Spleen (tissue), 11 donors: ENCODE results near the gene KLF7. TPM values are rescaled to one million over a fixed set of nuclear protein-coding genes. Genes with fewer than 3 reads are reported as not detected.
A peak's percentile ranks its signal among the peaks of the same experiment; 100 is the strongest.

Source experiments
- DNase-seq: peaks from one replicate; pipeline ENCODE4 v3.0.0-alpha.2; 2020
- H3K27ac ChIP-seq, 8 donors: fragments of 200-600 bp; sonication (generic) in 7 of 8; 1 replicate in 4 of 8; 2 replicates in 4 of 8; pipeline versions ENCODE4 v1.5.0 to v1.8.0; 2016 to 2021; ENCODE audit warnings: inconsistent platforms in 4 of 8, mild to moderate bottlenecking in 4 of 8, moderate library complexity in 1 of 8
- H3K27me3 ChIP-seq, 7 donors: fragments of 200-600 bp; sonication (generic) in 6 of 7; replicated peaks in 1 of 7; 1 replicate in 4 of 7; 2 replicates in 3 of 7; pipeline versions ENCODE4 v1.5.0 to v1.8.0; 2016 to 2021; ENCODE audit warnings: inconsistent platforms in 3 of 7, mild to moderate bottlenecking in 1 of 7
- H3K36me3 ChIP-seq, 6 donors: fragments of 200-600 bp; sonication (generic) in 5 of 6; 1 replicate in 4 of 6; 2 replicates in 2 of 6; pipeline versions ENCODE4 v1.5.0 to v1.8.0; 2016 to 2021; ENCODE audit warnings: inconsistent platforms in 2 of 6
- H3K4me1 ChIP-seq, 6 donors: fragments of 200-600 bp; sonication (generic) in 5 of 6; 1 replicate in 3 of 6; 2 replicates in 3 of 6; pipeline versions ENCODE4 v1.5.0 to v1.8.0; 2016 to 2021; ENCODE audit warnings: inconsistent platforms in 3 of 6
- H3K4me3 ChIP-seq, 8 donors: fragments of 200-600 bp; sonication (generic) in 7 of 8; 1 replicate in 4 of 8; 2 replicates in 4 of 8; pipeline versions ENCODE4 v1.5.0 to v1.8.0; 2016 to 2021; ENCODE audit warnings: inconsistent platforms in 4 of 8, mild to moderate bottlenecking in 4 of 8, moderate library complexity in 2 of 8
- H3K9me3 ChIP-seq, 8 donors: fragments of 200-600 bp; sonication (generic) in 7 of 8; 1 replicate in 4 of 8; 2 replicates in 4 of 8; pipeline versions ENCODE4 v1.5.0 to v1.8.0; 2016 to 2021; ENCODE audit warnings: inconsistent platforms in 4 of 8
- POLR2A ChIP-seq, 3 donors: fragments of 450-650 bp; IDR thresholded peaks; one replicate each; pipeline ENCODE4 v1.5.1; 2017; ENCODE audit warnings: antibody characterized with exemption in 3 of 3, mild to moderate bottlenecking in 1 of 3
- POLR2AphosphoS5 ChIP-seq, 3 donors: sonication (generic); formaldehyde crosslinking; IDR thresholded peaks; one replicate each; pipeline ENCODE4 v1.5.1; 2017; ENCODE audit warnings: antibody characterized with exemption in 3 of 3
- WGBS, 5 donors: extraction: QIAGEN DNeasy Blood & Tissue Kit in 3 of 5; methylation state at CpG; one replicate each; pipeline versions ENCODE4 v1.1.5 to v1.1.7; 2013 to 2018; 5-methylcytosine and 5-hydroxymethylcytosine counted together
- intact Hi-C: fragments of 100-400 bp; cut with DNase I; formaldehyde crosslinking; loops from one replicate; pipeline ENCODE4 v1.15.0; 2023; ENCODE audit warnings: low total_unique reads
- polyA plus RNA-seq, 3 donors: library from polyadenylated mRNA; stranded (reverse); fragments of 200-250 nt; gene quantifications; one replicate each; pipeline ENCODE4 v1.2.1, GENCODE V29; 2013
- total RNA-seq, 7 donors: library from RNA; depleted of rRNA in 3 of 7; stranded (reverse); fragments of >200 nt in 3 of 7; fragmentation: NEBNext Ultra II Directional in 4 of 7; extraction: Animal tissue kit (Norgen Biotek cat#: 25700) in 4 of 7; gene quantifications; one replicate each; pipeline versions ENCODE4 v1.1.0 to v1.2.1, GENCODE V29; 2016 to 2021
- TF ChIP-seq, protein P1 (sequence below), 11 experiments: fragments of 200-600 bp in 7 of 11; fragments of 450-650 bp in 4 of 11; sonication (generic) in 4 of 11; IDR thresholded peaks in 8 of 11; conservative IDR thresholded peaks in 3 of 11; 1 replicate in 7 of 11; 2 replicates in 4 of 11; pipeline versions ENCODE4 v1.4.0 to v1.8.0; 2016 to 2021; ENCODE audit warnings: antibody characterized with exemption in 11 of 11, inconsistent platforms in 4 of 11, mild to moderate bottlenecking in 1 of 11
- donor health status: healthy with polysubstance abuse.
- donor health status: DM: no; HTN: no; CAD: no; lungs with moderate emphysema.
- donor health status: DM: no; HTN: no; CAD: no.
- donor health status: Bipolar disorder and iron deficiency.
- donor health status: healthy.
- donor health status: DM: no; HTN: no; CAD: no.
- donor health status: DM: yes; HTN: yes; CAD: no.

KLF7 gene
- total and polyA plus RNA-seq, 10 donors = 2.9 to 74.4 (median 27.8) TPM

DNA sequence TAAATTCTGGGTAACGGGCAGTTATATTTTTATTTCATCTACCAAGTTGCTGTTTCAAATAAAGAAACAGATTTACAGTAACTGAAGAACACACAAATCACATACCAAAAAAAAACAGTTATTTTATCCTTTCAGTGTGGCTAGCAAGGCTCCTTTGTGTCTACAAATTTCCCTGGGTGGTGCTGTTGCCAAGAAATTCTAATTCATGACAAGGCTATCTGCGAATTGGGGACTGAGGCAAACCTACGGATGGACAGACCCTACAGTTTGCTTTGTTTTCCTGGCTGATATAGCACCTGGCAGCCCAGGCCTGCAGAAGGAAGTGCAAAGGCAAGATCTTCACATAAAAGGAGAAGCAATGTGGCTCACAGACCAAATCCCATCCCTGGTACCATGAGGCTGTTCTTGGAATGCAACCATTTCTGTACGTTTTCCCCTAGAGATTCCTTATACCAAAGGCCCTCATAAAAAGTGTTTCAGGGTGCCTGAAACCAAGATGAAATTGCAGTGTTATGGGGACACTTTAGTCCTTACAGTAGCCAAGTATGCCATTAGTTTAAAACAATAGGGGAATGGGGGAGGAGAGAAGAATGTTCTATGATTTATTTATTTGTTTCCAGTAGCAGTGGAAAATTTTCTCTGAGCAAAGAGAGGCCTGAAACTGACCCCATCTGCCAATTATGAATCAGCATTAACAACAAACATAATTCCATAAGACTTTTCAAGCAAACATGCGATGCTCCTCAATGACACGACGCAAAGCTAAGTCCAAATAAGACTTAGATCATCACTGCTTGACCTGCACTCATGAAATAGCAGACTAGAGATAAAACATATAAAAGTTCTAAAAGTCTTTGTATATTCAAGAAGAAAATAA, 4.3 kb downstream of the KLF7 start:
- Histone ChIP-seq H3K9me3 (no peaks in the 10 kb centered on the region), H3K27me3 (peaks cover 0 to 13% (median 0%) of the 10 kb centered on the region in 7 donors), H3K27ac (peak overlapping the region in 7 of 8 donors; percentile 99 to 100 (median 100)), H3K4me1 (peaks cover 21 to 83% (median 57%) of the 10 kb centered on the region in 6 donors), H3K4me3 (no peak overlapping the region), H3K36me3 (no peaks in the 10 kb centered on the region)
- TF ChIP-seq POLR2AphosphoS5 (IDR thresholded peaks at IDR 0.05) = no peak
- TF ChIP-seq POLR2A (IDR thresholded peaks at IDR 0.05) = no peak
- DNase-seq = no peak
- intact Hi-C loops = loop anchor here (10.0 kb wide), 1 partner anchor 313 kb away; no protein-coding TSS in a partner anchor
- 69 to 81% (median 73%) methylated on average over 7 of the region's 7 CpGs for WGBS, 5 donors

DNA sequence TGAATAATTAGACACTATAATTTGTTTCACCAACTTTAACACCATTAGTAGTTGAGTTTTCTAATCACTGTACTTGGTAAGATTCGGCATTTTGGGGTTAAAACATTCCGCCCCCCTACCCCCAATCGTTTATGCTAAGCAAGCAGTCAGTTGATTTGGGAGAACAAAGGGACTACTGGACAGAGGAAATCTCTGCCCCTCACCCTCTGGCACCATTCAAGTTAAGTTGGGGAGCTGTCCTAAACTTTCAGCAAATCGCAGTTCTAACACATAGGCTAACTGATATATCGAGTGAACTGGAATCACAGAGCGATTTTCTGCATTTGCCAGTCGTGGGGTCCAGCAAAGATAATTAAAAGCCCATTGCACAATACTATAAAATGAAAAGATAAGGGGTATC, 5.6 kb downstream of the KLF7 start:
- peaks cover 31 to 97% (median 70%) of the 10 kb centered on the region in 6 donors for H3K4me1 ChIP-seq
- no peak for DNase-seq
- WGBS, 5 donors = 76 to 88% (median 82%) methylated on average over 7 of the region's 7 CpGs
- intact Hi-C loops = loop anchor here (10.0 kb wide), 1 partner anchor 315 kb away; no protein-coding TSS in a partner anchor
- peaks cover 0 to 4% (median 0%) of the 10 kb centered on the region in 7 donors for H3K27me3 ChIP-seq
- TF ChIP-seq POLR2A (IDR thresholded peaks at IDR 0.05) (no peak), POLR2AphosphoS5 (IDR thresholded peaks at IDR 0.05) (no peak)
- TF ChIP-seq, protein P1, sequence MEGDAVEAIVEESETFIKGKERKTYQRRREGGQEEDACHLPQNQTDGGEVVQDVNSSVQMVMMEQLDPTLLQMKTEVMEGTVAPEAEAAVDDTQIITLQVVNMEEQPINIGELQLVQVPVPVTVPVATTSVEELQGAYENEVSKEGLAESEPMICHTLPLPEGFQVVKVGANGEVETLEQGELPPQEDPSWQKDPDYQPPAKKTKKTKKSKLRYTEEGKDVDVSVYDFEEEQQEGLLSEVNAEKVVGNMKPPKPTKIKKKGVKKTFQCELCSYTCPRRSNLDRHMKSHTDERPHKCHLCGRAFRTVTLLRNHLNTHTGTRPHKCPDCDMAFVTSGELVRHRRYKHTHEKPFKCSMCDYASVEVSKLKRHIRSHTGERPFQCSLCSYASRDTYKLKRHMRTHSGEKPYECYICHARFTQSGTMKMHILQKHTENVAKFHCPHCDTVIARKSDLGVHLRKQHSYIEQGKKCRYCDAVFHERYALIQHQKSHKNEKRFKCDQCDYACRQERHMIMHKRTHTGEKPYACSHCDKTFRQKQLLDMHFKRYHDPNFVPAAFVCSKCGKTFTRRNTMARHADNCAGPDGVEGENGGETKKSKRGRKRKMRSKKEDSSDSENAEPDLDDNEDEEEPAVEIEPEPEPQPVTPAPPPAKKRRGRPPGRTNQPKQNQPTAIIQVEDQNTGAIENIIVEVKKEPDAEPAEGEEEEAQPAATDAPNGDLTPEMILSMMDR (IDR thresholded peaks at IDR 0.05 in 8 of 11, conservative IDR thresholded peaks at IDR 0.05 in 3 of 11) = no peak
- H3K27ac ChIP-seq = no peak overlapping the region
- H3K36me3 ChIP-seq = no peaks in the 10 kb centered on the region
- no peaks in the 10 kb centered on the region for H3K9me3 ChIP-seq
- no peak overlapping the region for H3K4me3 ChIP-seq

DNA sequence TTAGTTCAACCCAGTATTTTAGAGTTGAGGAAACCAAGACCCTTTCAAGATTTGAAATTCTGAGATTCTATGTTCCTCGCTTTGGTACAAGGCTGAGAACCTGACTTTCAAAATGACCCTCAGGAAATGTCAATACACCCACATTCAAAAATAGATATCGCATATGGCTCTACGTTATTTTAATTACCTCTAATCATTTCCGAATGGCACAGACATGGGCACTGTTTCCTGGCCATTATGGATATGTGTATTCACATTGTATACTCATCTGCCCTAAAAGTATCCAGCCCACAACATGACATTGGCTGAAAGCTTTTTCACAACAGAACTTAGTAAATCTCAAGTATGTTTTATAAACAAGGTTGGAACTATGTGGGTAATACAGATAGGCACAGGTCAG, 6.7 kb downstream of the KLF7 start:
- peaks cover 42 to 100% (median 79%) of the 10 kb centered on the region in 6 donors for H3K4me1 ChIP-seq
- intact Hi-C loops = no loop called here
- peak overlapping the region in 1 of 8 donors; percentile 75 for H3K27ac ChIP-seq

DNA sequence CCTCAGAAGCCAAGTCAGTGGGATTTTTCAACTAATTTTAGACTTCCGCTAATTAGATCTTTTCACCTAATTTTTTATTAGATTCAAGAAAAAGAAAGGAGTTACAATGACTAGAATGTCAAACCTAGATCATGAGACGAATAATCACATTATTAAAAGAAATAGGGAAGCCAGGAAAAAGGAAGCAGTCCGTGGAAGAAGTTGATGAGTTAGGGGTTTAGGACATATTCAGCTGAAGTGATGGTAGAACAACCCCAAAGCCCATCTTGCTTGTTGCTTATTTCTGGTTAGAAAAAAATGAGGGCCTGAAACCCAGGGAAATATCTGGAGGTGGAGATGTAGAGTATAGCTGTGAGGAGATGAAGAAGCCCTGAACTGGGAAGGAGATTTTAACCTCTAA, 8.0 kb downstream of the KLF7 start:
- H3K9me3 ChIP-seq = no peaks in the 10 kb centered on the region
- TF ChIP-seq, protein P1 (IDR thresholded peaks at IDR 0.05 in 8 of 11, conservative IDR thresholded peaks at IDR 0.05 in 3 of 11) = no peak
- TF ChIP-seq POLR2A (IDR thresholded peaks at IDR 0.05) (no peak), POLR2AphosphoS5 (IDR thresholded peaks at IDR 0.05) (no peak)
- H3K4me3 ChIP-seq = no peak overlapping the region
- peaks cover 45 to 100% (median 84%) of the 10 kb centered on the region in 6 donors for H3K4me1 ChIP-seq
- no peak for DNase-seq
- H3K27me3 ChIP-seq = no peaks in the 10 kb centered on the region
- intact Hi-C loops = no loop called here
- 60 to 79% (median 64%) methylated on average over 3 of the region's 3 CpGs for WGBS, 5 donors
- no peaks in the 10 kb centered on the region for H3K36me3 ChIP-seq
- H3K27ac ChIP-seq = peak overlapping the region in 7 of 8 donors; percentile 11 to 75 (median 57)

More for the DNA sequence above, 6.7 kb downstream of the KLF7 start:
- 85 to 89% (median 87%) methylated on average over 4 of the region's 4 CpGs for WGBS, 5 donors
- H3K9me3 ChIP-seq = no peaks in the 10 kb centered on the region
- TF ChIP-seq POLR2AphosphoS5 (IDR thresholded peaks at IDR 0.05) (no peak), POLR2A (IDR thresholded peaks at IDR 0.05) (no peak)
- TF ChIP-seq, protein P1 (IDR thresholded peaks at IDR 0.05 in 8 of 11, conservative IDR thresholded peaks at IDR 0.05 in 3 of 11) = no peak
- no peak overlapping the region for H3K4me3 ChIP-seq
- no peak for DNase-seq
- no peaks in the 10 kb centered on the region for H3K27me3 ChIP-seq
- H3K36me3 ChIP-seq = no peaks in the 10 kb centered on the region
